ENCODE results near the gene DROSHA. TPM values are rescaled to one million over a fixed set of nuclear protein-coding genes. Genes with fewer than 3 reads are reported as not detected.

Gene DROSHA, protein sequence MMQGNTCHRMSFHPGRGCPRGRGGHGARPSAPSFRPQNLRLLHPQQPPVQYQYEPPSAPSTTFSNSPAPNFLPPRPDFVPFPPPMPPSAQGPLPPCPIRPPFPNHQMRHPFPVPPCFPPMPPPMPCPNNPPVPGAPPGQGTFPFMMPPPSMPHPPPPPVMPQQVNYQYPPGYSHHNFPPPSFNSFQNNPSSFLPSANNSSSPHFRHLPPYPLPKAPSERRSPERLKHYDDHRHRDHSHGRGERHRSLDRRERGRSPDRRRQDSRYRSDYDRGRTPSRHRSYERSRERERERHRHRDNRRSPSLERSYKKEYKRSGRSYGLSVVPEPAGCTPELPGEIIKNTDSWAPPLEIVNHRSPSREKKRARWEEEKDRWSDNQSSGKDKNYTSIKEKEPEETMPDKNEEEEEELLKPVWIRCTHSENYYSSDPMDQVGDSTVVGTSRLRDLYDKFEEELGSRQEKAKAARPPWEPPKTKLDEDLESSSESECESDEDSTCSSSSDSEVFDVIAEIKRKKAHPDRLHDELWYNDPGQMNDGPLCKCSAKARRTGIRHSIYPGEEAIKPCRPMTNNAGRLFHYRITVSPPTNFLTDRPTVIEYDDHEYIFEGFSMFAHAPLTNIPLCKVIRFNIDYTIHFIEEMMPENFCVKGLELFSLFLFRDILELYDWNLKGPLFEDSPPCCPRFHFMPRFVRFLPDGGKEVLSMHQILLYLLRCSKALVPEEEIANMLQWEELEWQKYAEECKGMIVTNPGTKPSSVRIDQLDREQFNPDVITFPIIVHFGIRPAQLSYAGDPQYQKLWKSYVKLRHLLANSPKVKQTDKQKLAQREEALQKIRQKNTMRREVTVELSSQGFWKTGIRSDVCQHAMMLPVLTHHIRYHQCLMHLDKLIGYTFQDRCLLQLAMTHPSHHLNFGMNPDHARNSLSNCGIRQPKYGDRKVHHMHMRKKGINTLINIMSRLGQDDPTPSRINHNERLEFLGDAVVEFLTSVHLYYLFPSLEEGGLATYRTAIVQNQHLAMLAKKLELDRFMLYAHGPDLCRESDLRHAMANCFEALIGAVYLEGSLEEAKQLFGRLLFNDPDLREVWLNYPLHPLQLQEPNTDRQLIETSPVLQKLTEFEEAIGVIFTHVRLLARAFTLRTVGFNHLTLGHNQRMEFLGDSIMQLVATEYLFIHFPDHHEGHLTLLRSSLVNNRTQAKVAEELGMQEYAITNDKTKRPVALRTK (N-terminal part only)
- total RNA-seq, result 10 to 100 TPM; 31.5 to 52.5 (median 50.8) TPM

DNA sequence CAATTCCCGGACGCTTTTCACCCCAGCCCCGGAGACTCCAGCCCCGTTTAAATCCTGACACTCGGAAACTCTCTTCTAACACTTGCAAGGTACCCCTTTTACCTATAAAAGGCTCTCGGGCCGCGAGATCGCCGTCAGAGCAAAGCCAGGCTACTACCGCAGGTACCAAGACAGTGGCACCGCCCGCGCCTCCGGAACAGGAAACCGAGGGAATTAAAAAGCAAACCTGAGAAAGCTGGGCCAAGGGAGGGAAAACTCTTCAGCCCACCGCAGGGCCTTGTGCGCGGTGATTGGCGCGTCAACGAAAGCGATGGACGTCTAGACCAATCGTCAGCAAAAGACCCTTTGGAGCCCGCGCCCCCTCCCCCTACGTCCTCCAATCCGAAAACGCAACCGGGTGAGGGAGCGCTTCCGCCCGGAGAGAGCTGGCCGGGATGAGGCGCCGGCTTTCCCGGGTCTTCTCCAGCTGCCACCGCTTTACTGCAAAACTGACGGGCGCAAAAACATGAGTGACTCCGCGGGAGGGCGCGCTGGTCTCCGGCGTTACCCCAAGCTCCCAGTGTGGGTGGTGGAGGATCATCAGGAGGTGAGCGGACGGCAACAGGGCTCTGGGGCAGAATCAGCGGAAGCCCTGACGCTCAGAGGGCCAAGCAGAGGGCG, at the start of gene DROSHA, which contains the start of gene C5orf22:
DROSHA (minus strand) TSS at position 206 of the 660 bp plus-strand sequence. CDS start 3,034 bp downstream, outside the sequence.
C5orf22 (plus strand) TSS at position 414 of the 660 bp plus-strand sequence; CDS start at position 506, 92 bp downstream.
- DNase-seq (ENCODE audit: low spot score in 2 of 2), result peak; percentile 92 to 94
- Histone ChIP-seq H3K9me3 (no peaks in the 10 kb centered on the region), H3K27ac (peak within 1 kb of the TSS; percentile 74 to 82), H3K4me3 (peak within 1 kb of the TSS; percentile 66 to 91 (median 77)), H3K27me3 (no peaks in the 10 kb centered on the region), H3K4me1 (peaks cover 0 to 31% of the 10 kb centered on the region in 2 donors), H3K36me3 (peaks cover 6% of the 10 kb centered on the region)
- intact Hi-C loops (cut with DNase I; ENCODE audit: low total_unique reads), result no loop called here
- TF ChIP-seq, protein P1, sequence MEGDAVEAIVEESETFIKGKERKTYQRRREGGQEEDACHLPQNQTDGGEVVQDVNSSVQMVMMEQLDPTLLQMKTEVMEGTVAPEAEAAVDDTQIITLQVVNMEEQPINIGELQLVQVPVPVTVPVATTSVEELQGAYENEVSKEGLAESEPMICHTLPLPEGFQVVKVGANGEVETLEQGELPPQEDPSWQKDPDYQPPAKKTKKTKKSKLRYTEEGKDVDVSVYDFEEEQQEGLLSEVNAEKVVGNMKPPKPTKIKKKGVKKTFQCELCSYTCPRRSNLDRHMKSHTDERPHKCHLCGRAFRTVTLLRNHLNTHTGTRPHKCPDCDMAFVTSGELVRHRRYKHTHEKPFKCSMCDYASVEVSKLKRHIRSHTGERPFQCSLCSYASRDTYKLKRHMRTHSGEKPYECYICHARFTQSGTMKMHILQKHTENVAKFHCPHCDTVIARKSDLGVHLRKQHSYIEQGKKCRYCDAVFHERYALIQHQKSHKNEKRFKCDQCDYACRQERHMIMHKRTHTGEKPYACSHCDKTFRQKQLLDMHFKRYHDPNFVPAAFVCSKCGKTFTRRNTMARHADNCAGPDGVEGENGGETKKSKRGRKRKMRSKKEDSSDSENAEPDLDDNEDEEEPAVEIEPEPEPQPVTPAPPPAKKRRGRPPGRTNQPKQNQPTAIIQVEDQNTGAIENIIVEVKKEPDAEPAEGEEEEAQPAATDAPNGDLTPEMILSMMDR (IDR thresholded peaks at IDR 0.05), result no peak
- peak; percentile 38 to 63 (median 54) for TF ChIP-seq POLR2AphosphoS5 (IDR thresholded peaks at IDR 0.05)

DNA sequence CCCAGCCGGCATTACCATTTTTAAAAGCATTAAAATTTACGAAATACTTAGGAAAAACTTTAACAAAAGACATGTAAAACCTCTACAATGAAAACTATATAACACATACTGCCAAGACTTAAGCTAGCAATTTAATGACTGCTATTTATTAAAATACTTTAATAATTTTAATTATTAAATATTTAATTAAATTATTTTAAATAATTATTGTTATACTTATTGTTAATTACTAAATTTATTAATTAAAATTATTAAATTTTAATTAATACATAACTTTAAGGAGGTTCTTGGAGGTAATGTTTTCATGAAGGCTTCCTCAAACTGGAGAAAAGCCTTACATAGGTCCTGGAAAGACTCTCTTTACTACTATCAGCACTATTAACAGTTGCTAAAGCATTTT, 47.7 kb upstream of the DROSHA start:
- TF ChIP-seq POLR2AphosphoS5 (IDR thresholded peaks at IDR 0.05) (no peak), POLR2A (IDR thresholded peaks at IDR 0.05) (no peak)
- TF ChIP-seq, protein P1 (IDR thresholded peaks at IDR 0.05), result no peak
- Histone ChIP-seq H3K27me3 (no peaks in the 10 kb centered on the region), H3K36me3 (no peaks in the 10 kb centered on the region), H3K27ac (no peak overlapping the region), H3K4me1 (no peaks in the 10 kb centered on the region), H3K4me3 (no peak overlapping the region), H3K9me3 (no peaks in the 10 kb centered on the region)
- no peak for DNase-seq (ENCODE audit: low spot score in 2 of 2)
- intact Hi-C loops (cut with DNase I; ENCODE audit: low total_unique reads), result no loop called here

DNA sequence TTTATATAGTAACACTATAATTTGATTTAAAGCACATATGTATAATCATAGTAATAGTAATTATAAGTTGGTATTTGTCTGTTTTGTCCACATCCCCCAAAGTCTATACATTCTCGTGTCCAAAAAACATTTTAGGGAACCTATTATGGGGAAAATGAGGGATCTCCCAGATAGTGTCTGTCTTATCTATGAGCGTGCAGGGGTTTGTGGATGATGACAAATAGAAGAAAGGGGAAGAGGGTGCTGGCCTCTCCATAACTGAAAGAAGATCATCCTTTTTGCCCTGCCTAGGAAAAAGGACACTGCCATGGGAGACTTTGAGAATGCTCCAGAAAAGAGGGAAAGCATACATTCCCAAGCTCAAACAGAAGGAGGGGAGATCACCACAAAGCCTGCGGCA, 45.5 kb upstream of the DROSHA start:
- H3K27ac ChIP-seq, result no peak overlapping the region
- DNase-seq (ENCODE audit: low spot score in 2 of 2), result no peak

DNA sequence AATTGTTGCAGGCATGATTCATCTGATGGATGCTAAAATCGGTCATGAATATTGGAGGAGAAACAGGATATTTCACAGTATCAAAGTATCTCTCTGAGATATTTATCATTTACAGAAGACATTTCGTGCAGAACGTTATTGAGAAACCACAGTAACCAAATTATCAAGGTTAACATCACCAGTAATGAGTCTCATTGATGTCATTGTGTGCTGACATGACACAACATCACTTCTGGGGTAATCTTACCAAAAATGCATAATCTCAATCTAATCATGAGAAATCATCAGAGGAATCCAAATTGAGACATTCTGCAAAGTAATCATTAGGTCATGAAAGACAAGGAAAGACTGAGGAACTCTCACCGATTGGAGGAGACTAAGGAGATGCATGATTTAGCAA, 42.9 kb upstream of the DROSHA start:
- intact Hi-C loops (cut with DNase I; ENCODE audit: low total_unique reads), result no loop called here
- Histone ChIP-seq H3K27me3 (no peaks in the 10 kb centered on the region), H3K36me3 (no peaks in the 10 kb centered on the region), H3K4me3 (no peak overlapping the region), H3K27ac (no peak overlapping the region), H3K9me3 (no peaks in the 10 kb centered on the region), H3K4me1 (no peaks in the 10 kb centered on the region)
- DNase-seq (ENCODE audit: low spot score in 2 of 2), result no peak
- TF ChIP-seq, protein P1 (IDR thresholded peaks at IDR 0.05), result no peak
- TF ChIP-seq POLR2AphosphoS5 (IDR thresholded peaks at IDR 0.05) (no peak), POLR2A (IDR thresholded peaks at IDR 0.05) (no peak)

More for the DNA sequence above, 45.5 kb upstream of the DROSHA start:
- H3K9me3 ChIP-seq, result no peaks in the 10 kb centered on the region
- intact Hi-C loops (cut with DNase I; ENCODE audit: low total_unique reads), result no loop called here
- TF ChIP-seq POLR2A (IDR thresholded peaks at IDR 0.05) (no peak), POLR2AphosphoS5 (IDR thresholded peaks at IDR 0.05) (no peak)
- TF ChIP-seq, protein P1 (IDR thresholded peaks at IDR 0.05), result no peak
- no peaks in the 10 kb centered on the region for H3K4me1 ChIP-seq
- no peaks in the 10 kb centered on the region for H3K27me3 ChIP-seq
- H3K36me3 ChIP-seq, result no peaks in the 10 kb centered on the region
- H3K4me3 ChIP-seq, result no peak overlapping the region

Data from breast epithelium (tissue), 4 donors.